ENCODE measurements around the gene DPEP1. TPM values are rescaled to one million over a fixed set of nuclear protein-coding genes. Genes with fewer than 3 reads are reported as not detected.
"Not testable (repeated sequence)": the region's sequence is repeated elsewhere in the genome, so short reads cannot be mapped to it uniquely, and the experiment has no call there.

DPEP1 gene
- total and polyA plus RNA-seq, 4 donors, result 0.99 to 9.8 (median 5.1) TPM

DNA sequence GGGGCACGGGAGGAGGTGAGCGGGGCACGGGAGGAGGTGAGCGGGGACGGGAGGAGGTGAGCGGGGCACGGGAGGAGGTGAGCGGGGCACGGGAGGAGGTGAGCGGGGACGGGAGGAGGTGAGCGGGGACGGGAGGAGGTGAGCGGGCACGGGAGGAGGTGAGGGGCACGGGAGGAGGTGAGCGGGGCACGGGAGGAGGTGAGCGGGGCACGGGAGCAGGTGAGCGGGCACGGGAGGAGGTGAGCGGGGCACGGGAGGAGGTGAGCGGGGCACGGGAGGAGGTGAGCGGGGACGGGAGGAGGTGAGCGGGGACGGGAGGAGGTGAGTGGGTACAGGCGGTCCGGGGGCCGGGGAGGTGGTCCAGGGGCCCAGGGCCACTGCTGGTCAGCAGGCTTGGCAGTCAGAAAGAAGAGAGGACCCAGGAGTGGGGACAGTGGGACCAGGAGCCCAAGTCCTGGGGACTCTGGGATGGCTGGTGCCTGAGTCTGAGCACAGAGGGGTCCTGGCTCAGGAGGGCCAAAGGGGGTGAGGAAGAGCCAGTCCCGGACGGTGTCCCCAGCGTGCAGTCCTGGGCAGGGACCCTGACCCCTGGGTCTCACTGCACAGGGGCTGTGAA lies 42.4 kb upstream of the DPEP1 start:
- H3K9me3 ChIP-seq (ENCODE audit: control insufficient read depth, insufficient read depth, low read length); H3K4me3 ChIP-seq (ENCODE audit: low read depth, low read length); DNase-seq (ENCODE audit: low read depth in 4 of 6, low spot score in 6 of 6); H3K27ac ChIP-seq (ENCODE audit: low read depth, low read length): not testable (repeated sequence)
- H3K4me1 ChIP-seq (ENCODE audit: control insufficient read depth, insufficient read depth, low read length), result peaks cover 22% of the 10 kb centered on the region
- H3K27me3 ChIP-seq (ENCODE audit: control insufficient read depth, insufficient read depth, low read length), result peaks cover 26% of the 10 kb centered on the region
- 87% methylated on average over 24 of the region's 36 CpGs for WGBS (ENCODE audit: insufficient coverage)
- peaks cover 13% of the 10 kb centered on the region for H3K36me3 ChIP-seq (ENCODE audit: control insufficient read depth, insufficient read depth, low read length)

DNA sequence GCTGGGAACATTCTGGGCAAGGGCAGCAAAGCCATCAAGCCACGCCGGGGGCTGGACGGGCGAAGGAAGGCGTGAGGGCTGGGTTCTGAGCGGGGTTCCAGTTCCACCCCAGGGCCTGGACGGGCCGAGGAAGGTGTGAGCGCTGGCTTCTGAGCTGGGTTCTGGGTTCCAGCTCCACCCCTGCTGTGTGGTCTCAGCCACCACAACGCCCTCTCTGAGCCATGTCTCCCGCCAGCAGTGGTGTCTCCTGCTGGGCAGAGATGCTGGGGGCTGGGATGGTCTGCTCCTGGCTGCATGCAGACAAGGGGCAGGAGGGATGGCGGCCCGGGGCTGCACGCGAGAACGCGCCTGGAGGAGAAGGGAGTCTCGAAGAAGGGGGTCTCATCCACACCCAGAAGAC lies 41.8 kb upstream of the DPEP1 start:
- H3K4me1 ChIP-seq (ENCODE audit: control insufficient read depth, insufficient read depth, low read length), result peaks cover 18% of the 10 kb centered on the region
- 83% methylated on average over 18 of the region's 18 CpGs for WGBS (ENCODE audit: insufficient coverage)
- no peak overlapping the region for H3K4me3 ChIP-seq (ENCODE audit: low read depth, low read length)
- peaks cover 31% of the 10 kb centered on the region for H3K27me3 ChIP-seq (ENCODE audit: control insufficient read depth, insufficient read depth, low read length)
- H3K9me3 ChIP-seq (ENCODE audit: control insufficient read depth, insufficient read depth, low read length), result no peaks in the 10 kb centered on the region
- H3K27ac ChIP-seq (ENCODE audit: low read depth, low read length), result no peak overlapping the region
- peaks cover 13% of the 10 kb centered on the region for H3K36me3 ChIP-seq (ENCODE audit: control insufficient read depth, insufficient read depth, low read length)
- DNase-seq (ENCODE audit: low read depth in 4 of 6, low spot score in 6 of 6), result no peak

DNA sequence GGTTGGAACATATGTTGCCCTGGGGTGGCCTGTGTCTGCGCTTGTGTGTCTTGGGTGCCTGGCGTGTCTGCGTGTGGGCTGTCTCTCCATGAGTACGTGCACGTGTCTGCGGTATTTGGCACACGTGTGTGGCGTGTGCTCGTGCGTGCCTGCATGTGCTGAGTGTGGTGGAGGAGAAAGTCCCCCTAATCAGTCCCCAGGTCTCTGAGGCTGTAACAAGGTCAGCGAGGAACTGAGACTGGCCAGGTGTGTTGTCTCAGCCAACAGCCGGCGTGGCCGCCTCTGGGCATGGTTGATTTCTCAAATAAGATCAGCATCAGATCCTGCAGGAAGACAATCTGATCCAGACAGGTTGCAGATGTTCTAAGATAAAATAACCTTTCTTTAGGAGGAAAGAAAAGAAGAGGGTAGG lies 41.4 kb upstream of the DPEP1 start:
- WGBS (ENCODE audit: insufficient coverage), result 95% methylated on average over 11 of the region's 14 CpGs
- H3K27me3 ChIP-seq (ENCODE audit: control insufficient read depth, insufficient read depth, low read length), result peaks cover 33% of the 10 kb centered on the region
- no peak for DNase-seq (ENCODE audit: low read depth in 4 of 6, low spot score in 6 of 6)
- peaks cover 15% of the 10 kb centered on the region for H3K36me3 ChIP-seq (ENCODE audit: control insufficient read depth, insufficient read depth, low read length)
- H3K4me1 ChIP-seq (ENCODE audit: control insufficient read depth, insufficient read depth, low read length), result peaks cover 18% of the 10 kb centered on the region
- H3K27ac ChIP-seq (ENCODE audit: low read depth, low read length), result no peak overlapping the region
- no peaks in the 10 kb centered on the region for H3K9me3 ChIP-seq (ENCODE audit: control insufficient read depth, insufficient read depth, low read length)
- H3K4me3 ChIP-seq (ENCODE audit: low read depth, low read length), result no peak overlapping the region

DNA sequence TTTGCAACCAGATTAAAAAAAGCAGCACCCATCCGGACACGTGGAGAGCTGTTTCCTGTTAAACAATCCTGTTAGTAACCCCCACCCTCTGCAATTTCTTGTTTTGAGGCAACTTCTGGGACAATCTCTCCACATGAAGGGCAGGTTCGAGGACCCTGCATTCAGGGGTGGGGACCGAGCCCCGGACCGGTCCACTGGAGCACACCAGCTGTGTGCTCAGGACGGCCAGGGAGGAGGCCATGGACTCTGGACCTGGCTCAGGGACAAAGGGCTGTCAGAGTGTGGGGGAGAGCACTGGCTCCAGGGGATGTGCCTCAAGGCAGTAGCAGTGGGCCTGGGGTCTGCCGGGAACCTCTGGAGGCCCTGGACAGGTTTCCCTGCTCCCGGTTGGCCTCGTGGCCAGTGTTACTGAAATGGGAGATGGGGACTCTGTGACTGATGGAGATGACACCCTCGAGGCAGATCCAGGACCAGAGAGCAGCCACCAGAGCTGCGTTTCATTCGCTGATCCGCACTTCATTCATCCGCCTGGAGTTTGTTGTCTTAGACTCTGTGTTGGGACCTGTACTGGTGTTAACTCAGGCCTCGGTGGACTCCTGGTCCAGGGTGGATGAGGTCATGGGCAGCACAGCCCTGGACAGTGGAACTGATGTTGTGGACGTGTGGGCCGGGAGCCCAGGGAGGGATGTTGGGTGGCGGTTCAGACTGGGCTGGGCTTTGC lies 40.8 kb upstream of the DPEP1 start:
- DNase-seq (ENCODE audit: low read depth in 4 of 6, low spot score in 6 of 6), result no peak
- WGBS (ENCODE audit: insufficient coverage), result 88% methylated on average over 18 of the region's 19 CpGs
- Histone ChIP-seq H3K4me3 (ENCODE audit: low read depth, low read length) (no peak overlapping the region), H3K27me3 (ENCODE audit: control insufficient read depth, insufficient read depth, low read length) (peaks cover 33% of the 10 kb centered on the region), H3K27ac (ENCODE audit: low read depth, low read length) (no peak overlapping the region), H3K9me3 (ENCODE audit: control insufficient read depth, insufficient read depth, low read length) (no peaks in the 10 kb centered on the region), H3K4me1 (ENCODE audit: control insufficient read depth, insufficient read depth, low read length) (peaks cover 18% of the 10 kb centered on the region), H3K36me3 (ENCODE audit: control insufficient read depth, insufficient read depth, low read length) (peaks cover 15% of the 10 kb centered on the region)

DNA sequence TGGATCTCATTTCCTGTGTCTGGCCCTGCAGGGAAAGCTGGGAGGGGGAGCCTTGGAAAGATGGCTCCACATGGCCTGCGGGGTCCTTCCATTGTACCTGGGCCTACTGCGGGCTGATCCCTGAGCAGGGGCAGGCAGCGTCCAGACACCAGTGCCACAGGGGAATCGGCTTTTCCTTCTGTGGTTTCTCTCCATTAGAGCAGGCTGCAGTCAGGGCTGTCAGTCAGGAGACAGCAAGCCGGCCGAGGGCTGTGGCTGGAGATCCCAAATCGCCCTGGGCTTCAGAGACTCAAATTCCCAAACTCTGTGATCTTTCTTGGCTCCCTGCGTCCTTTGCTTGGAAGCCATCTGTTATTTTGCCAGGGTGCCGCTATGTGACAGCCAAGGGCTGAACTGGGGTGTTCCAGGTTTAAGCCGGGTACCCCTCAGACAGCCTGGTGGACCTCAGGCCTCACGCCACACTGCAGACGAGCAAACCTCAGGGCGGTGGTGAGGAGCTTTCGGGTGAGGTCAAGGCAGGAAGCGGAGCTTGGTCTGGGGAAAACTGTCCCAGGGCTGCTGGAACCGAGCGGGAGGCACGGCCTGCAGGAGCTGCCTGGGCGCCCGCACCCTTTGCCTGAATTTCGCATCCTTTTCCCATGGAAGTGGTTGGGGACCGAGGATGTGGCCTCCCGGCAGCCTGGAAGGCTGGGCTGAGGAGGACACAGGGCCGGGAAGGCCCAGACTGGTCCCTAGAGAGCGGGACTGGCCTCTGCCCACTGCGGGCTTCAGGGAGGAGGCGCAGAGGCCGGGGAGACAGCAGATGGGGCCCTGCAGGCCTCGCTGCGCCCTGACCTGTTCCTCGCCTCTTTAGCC lies 39.4 kb upstream of the DPEP1 start:
- H3K27me3 ChIP-seq (ENCODE audit: control insufficient read depth, insufficient read depth, low read length), result peaks cover 33% of the 10 kb centered on the region
- H3K36me3 ChIP-seq (ENCODE audit: control insufficient read depth, insufficient read depth, low read length), result peaks cover 7% of the 10 kb centered on the region
- 72% methylated on average over 31 of the region's 31 CpGs for WGBS (ENCODE audit: insufficient coverage)
- H3K9me3 ChIP-seq (ENCODE audit: control insufficient read depth, insufficient read depth, low read length), result no peaks in the 10 kb centered on the region
- no peak for DNase-seq (ENCODE audit: low read depth in 4 of 6, low spot score in 6 of 6)
- H3K27ac ChIP-seq (ENCODE audit: low read depth, low read length), result no peak overlapping the region
- no peak overlapping the region for H3K4me3 ChIP-seq (ENCODE audit: low read depth, low read length)
- H3K4me1 ChIP-seq (ENCODE audit: control insufficient read depth, insufficient read depth, low read length), result peaks cover 18% of the 10 kb centered on the region

DNA sequence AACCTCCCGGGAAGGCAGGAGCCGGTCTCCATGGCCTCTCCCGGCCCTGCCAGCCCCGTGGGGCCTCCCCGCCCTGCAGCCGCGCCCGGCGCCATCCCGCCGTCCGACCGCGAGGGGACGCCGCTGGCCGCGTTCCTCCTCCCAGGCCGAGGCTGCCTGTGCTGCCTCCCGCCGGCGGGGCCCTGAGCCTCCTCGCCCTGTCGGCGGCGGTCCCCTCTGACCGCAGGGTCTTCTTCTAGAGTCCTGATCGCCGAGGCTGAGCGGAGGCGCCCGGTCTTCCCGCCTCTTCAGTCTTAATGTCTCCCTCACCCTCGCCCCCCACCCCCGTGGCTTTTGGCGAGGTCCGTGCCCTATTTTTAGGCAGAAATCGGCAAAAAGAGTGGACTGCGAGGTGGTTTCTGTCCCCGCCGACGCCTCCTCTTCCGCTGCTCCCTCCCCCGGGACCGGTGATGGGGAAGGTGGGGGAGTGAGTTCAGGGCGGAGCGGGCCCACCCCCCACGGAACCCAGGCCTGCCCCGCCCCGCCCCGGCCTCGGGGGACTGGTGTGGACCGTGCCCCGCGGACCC lies 38.7 kb upstream of the DPEP1 start:
- WGBS (ENCODE audit: insufficient coverage), result under 1% methylated on average over 51 of the region's 55 CpGs
- DNase-seq (ENCODE audit: low read depth in 4 of 6, low spot score in 6 of 6), result peak in 1 of 6 donors; percentile 35
- Histone ChIP-seq H3K4me1 (ENCODE audit: control insufficient read depth, insufficient read depth, low read length) (peaks cover 18% of the 10 kb centered on the region), H3K36me3 (ENCODE audit: control insufficient read depth, insufficient read depth, low read length) (peaks cover 12% of the 10 kb centered on the region), H3K9me3 (ENCODE audit: control insufficient read depth, insufficient read depth, low read length) (no peaks in the 10 kb centered on the region), H3K4me3 (ENCODE audit: low read depth, low read length) (no peak overlapping the region), H3K27ac (ENCODE audit: low read depth, low read length) (no peak overlapping the region), H3K27me3 (ENCODE audit: control insufficient read depth, insufficient read depth, low read length) (peaks cover 33% of the 10 kb centered on the region)

DNA sequence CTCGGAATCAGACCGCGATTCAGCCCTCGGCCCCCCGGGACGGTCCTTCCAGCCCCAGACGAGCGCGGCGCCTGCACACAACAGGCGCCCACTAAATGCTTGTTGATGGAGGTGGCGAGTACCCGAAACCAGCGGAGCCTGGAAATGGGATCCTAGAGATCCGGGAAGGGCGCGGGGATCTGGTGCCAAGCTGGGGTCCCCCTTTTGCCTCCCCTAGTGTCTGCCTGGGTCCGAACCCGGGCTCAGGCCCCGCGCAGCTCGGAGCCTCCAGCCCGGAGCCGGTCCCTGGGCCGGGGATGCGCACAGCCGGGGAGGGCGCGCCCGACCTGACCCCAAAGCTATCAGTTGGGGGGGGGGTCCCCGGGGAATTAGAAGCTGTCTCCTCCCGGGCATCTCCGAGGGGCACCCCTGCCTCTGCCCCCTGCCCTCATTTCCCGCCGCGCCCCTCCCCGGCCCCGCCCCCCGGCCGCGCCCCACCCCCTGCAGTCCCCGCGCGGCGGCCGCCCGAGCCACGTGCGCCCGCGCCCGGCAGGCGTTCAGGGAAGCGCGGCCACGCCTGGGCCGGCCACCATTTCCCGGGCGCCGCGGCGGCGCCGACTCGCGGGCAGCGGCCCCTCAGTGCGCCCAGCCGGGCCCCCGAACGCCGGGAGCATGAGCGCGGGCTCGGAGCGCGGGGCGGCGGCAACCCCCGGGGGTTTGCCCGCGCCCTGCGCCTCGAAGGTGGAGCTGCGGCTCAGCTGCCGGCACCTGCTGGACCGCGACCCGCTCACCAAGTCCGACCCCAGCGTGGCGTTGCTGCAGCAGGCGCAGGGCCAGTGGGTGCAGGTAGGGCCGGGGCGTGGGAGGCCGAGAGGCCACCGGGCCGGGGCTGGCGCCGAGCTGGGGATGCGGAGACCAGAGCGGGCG lies 37.9 kb upstream of the DPEP1 start, which contains the start of gene CPNE7:
Gene CPNE7, plus strand, starts transcription at position 512 of the 906 bp plus-strand sequence. Its CDS starts 140 bp downstream, at position 652.
- Histone ChIP-seq H3K4me1 (ENCODE audit: control insufficient read depth, insufficient read depth, low read length) (peaks cover 18% of the 10 kb centered on the region), H3K36me3 (ENCODE audit: control insufficient read depth, insufficient read depth, low read length) (peaks cover 12% of the 10 kb centered on the region), H3K9me3 (ENCODE audit: control insufficient read depth, insufficient read depth, low read length) (no peaks in the 10 kb centered on the region), H3K27me3 (ENCODE audit: control insufficient read depth, insufficient read depth, low read length) (peaks cover 33% of the 10 kb centered on the region), H3K27ac (ENCODE audit: low read depth, low read length) (no peak within 1 kb of the TSS), H3K4me3 (ENCODE audit: low read depth, low read length) (no peak within 1 kb of the TSS)
- peak in 1 of 6 donors; percentile 35 for DNase-seq (ENCODE audit: low read depth in 4 of 6, low spot score in 6 of 6)
- WGBS (ENCODE audit: insufficient coverage), result under 1% methylated on average over 101 of the region's 103 CpGs

DNA sequence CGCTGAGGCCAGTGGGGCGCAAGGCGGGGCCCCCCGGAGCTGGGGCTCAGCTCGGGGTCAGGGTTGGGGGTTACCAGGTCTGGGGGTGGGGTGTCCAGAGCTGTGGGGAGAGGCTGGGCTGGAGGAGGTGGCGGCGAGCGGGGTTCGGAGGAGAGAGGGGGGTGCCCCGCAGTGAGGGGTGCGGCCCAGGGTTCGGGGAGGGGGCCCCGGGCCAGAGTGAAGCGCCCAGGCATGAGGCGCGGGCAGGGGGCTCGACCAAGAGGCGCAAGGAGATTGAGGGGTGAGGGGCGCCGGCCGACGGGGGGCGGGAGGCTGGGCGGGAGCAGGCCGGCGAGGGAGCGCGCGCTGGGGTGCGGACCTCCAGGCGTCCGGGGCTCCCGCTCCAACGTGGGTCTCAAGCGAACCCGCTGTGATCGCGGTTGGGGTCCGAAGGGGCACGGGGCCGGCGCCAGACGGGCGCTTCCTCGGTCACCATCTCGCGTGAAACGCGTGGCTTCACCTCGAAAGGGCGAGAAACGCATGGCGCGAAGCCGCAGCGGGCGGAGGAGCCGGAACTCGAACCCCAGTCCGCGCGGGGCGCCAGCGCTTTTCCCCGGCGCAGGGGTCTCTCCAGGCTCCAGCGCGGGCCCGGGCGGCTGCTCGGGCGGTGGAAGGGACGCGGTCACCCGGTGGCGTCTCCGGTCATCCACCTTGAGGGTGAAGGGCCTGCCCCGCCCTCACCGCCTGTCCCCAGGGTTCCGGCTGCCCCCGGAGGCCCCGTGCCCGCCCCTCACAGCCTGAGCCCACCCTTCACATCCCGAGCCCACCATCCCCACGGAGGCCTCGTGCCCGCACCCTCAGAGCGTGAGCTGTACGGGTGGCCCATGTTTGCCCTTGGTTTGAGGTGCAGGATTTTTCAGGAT lies 37.0 kb upstream of the DPEP1 start:
- Histone ChIP-seq H3K4me1 (ENCODE audit: control insufficient read depth, insufficient read depth, low read length) (peaks cover 18% of the 10 kb centered on the region), H3K36me3 (ENCODE audit: control insufficient read depth, insufficient read depth, low read length) (peaks cover 14% of the 10 kb centered on the region), H3K27me3 (ENCODE audit: control insufficient read depth, insufficient read depth, low read length) (peaks cover 31% of the 10 kb centered on the region), H3K4me3 (ENCODE audit: low read depth, low read length) (no peak overlapping the region), H3K27ac (ENCODE audit: low read depth, low read length) (no peak overlapping the region), H3K9me3 (ENCODE audit: control insufficient read depth, insufficient read depth, low read length) (no peaks in the 10 kb centered on the region)
- no peak for DNase-seq (ENCODE audit: low read depth in 4 of 6, low spot score in 6 of 6)
- WGBS (ENCODE audit: insufficient coverage), result 11% methylated on average over 88 of the region's 89 CpGs

Data from spinal cord (tissue), 10 donors.